Glomerular visceral epithelial cell (primary cell): ENCODE results near the gene PAPPA.

Source experiments
- DNase-seq: peaks from one replicate; pipeline ENCODE4 v3.0.0-alpha.2; 2016; ENCODE audit errors: extremely low spot score

PAPPA gene

DNA sequence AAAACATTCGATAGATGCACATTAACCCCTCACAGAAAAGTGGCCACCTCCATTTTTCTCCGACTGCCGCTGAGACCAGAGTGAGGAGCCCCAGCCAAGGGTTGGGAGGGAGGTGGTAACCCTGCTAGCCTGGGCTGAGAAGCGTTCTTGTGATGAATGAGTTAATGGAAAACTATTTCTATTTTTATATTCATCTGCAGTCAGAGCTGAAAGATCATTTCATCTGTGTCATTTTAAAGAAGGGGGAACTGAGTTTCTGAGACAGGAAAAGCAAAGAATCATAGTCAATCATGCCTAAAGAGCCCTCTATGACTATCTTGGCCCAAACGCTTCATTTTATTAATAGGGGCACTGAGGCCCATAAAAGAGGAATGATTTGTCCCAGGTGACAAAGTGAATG, 229.5 kb downstream of the PAPPA start:
- peak; percentile 7 for DNase-seq

DNA sequence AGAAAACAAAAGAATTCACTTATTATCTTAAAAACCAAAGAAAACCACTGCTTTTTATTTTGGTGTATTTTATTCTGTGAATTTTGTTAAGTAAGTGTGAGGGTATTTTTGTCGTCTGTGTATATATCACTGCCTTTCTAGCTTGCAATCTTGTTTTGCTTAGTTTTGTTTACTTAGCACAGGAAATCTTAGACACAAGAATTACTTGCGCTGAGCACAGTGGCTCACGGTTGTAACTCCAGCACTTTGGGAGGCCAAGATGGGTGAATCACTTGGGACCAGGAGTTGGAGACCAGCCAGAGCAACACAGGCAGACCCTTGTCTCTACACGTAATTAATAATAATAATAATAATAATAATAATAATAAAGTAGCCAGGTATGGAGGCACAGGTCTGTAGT, 230.3 kb downstream of the PAPPA start:
- DNase-seq = no peak

GRCh38 chr9:116387934-116388698, 234.5 kb downstream of the PAPPA start:
- peak; percentile 94 for DNase-seq

DNA sequence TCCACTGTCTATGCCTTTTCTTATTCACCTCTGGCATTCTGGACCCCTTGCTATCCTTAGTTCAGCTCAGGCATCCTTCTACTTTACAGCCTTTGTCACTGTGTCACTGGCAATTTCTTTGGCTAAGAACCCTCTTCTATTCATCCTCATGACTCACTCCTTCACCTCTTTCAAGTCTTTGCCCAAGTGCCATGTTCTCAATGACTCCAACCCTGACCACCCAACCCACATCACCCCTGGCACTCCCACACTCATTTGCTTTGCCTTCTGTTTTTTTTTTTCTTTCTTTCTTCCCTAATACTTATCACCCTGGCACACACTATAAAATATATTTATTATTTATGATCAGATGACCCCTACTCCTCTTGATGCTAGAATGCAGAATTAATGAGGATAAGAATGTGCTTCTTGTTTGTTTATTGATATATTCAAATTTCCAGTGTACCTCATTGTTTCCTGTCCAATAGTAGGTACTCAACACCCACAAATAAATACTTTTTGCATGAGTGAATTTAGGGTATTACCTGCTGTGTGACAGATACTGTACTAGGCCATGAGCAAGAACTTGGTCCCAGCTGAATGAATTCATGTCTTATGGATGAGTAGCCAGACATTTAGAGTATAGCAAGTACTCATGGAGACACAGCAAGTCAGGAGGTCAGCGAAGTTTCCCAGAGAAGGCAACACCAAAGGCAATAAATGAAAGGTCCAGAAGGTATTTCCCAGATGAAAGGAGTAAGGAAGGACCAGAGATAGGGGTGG, 236.1 kb downstream of the PAPPA start:
- peak; percentile 65 for DNase-seq

DNA sequence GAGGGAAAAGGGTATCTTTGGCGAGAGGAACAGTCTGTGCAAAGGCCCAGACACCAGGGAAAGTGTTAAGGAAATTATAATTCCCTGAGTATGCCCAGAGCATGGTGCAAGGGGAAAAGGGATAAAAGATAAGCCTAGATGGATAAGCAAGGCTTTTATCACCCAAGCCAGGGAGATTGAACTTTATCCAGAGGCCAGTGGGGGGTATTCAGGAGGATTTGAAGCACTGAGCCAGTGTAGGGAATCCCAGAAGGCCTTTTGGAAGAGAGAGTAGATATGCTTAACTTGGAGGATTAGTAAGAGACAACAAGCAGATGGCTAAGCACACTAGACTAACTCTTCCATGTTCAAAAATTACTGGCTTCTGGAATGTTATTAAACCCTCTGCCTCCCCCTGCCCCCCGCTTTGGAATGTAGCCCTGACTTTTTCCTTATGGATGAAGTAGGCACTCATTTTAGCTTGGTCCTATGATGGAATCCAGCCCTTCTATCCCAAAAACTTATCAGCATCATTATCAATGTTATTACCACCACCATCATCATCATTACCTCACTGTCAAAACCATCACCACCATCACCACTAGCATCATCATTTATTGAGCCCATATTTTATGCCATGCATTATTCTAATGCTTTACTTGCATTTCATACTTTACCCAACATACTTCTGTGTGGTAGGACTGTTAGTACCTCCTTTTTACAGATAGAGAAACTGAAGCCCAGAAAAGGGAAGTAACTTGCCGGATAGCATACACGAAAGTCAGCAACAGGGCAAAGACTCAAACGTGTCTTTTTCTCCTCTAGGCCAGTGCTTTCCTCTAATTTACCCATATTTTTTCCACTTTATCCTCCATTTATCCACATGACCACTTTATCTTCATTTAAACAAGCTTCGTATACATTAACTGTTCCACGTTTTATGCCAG, 237.0 kb downstream of the PAPPA start:
- peak; percentile 18 for DNase-seq

GRCh38 chr9:116391306-116391900, 237.8 kb downstream of the PAPPA start:
- peak; percentile 91 for DNase-seq

DNA sequence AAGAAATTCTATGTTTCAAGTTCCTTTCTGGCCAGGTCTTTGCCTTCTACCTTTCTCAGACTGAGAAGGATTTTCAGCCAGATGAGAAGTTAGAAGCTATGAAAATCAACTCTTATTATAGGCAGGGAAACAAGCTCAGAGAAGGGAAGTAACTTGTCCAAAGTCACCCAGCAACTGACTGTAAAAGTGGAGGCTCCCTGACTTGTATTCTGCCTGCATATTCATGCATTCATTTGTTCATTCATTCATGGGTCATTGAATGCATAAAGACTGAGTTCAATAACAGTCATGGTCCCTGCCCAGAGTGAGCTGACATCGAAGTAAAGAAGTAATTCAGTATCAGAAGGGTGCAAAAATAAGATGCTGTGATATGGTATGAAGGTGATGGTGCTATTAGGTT, 239.6 kb downstream of the PAPPA start:
- DNase-seq = no peak

DNA sequence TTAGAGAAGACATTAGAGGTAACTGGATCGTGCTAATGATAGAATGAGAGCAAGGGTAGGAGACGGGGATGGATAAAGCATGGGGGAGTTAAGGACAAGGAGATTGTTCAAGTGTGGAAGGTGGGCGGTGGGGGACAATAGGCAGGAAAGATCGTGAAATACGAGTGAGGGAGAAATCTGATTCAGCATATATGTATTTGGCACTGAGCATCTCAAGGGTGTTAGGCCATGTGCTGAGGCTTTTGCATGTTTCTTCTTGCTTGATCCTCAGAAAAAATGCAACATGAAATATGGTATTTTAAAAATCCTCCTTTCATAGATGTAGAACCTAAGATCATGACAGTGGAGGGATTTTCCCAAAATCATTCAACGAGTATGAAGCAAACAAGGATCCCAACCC, 240.5 kb downstream of the PAPPA start:
- DNase-seq = no peak

- no peak for DNase-seq
These were observed 241.5 kb downstream of the PAPPA start for GRCh38 chr9:116394894-116395698.

GRCh38 chr9:116395699-116396037, 242.1 kb downstream of the PAPPA start:
- no peak for DNase-seq

- no peak for DNase-seq
These were observed 249.6 kb downstream of the PAPPA start for GRCh38 chr9:116403171-116403570.

DNA sequence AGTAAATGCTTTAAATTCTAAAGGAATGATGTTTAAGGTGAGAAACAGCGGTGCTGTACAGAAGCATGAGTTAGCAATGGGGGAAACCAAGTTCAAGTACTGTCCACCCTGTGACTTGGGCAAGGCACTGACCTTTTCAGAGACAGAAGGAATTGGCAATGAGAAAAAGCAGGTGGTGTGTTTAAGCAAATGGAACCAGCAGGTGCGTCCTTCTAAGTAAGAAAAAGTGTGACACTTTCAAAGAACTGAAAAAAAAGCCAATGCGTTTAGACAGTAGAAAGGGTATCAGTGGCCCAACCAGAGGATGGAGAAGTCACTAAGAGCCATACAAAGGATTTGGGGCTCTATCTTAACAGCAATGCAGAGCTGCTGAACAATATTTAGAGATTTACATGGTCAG, 250.6 kb downstream of the PAPPA start:
- DNase-seq = no peak

- peak; percentile 64 for DNase-seq
These were observed 251.7 kb downstream of the PAPPA start for GRCh38 chr9:116405321-116405720.

GRCh38 chr9:116406469-116406868, 252.9 kb downstream of the PAPPA start:
- DNase-seq = no peak

- no peak for DNase-seq
These were observed 255.5 kb downstream of the PAPPA start for GRCh38 chr9:116409129-116409528.

DNA sequence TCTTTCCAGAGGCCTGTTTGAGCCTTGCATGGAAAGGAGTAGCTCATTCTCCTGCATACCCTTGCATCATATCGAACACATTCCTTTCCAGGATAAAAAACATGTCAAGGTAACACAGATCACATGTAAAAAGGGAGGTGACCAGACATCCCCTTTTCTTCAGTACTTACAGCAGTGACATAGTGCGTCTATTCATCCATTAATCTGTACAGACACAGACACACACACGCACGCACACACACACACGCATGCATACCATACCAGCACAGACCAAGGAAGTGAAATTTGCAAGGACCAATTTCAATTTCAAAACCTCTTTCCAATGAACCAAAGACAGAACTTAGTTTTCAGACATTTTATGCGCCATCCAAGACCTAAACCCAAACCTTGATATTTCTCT, 256.0 kb downstream of the PAPPA start:
- DNase-seq = no peak

GRCh38 chr9:116411506-116411905, 257.9 kb downstream of the PAPPA start:
- no peak for DNase-seq

GRCh38 chr9:116414374-116414773, 260.8 kb downstream of the PAPPA start:
- no peak for DNase-seq

GRCh38 chr9:116416421-116416820, 262.8 kb downstream of the PAPPA start:
- DNase-seq = no peak

DNA sequence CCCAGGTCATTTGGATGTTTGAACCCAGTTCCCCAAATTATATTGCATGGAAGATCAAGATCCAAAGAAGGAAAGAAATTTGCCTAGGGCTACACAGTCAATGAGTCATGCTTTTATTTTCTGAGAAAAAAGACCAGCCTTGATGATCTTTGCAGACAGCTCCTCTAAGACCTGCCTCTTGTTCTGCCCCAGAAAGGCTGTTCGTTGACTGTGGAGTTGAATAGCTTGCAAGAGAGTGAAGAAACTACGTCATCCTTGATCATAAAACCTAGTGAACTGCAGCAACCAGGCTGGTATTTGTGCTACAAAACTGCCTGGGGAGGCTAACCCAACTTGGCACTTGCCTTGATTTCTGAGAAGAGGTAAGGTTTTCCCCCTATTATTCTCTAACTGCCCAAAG, 263.9 kb downstream of the PAPPA start:
- peak; percentile 51 for DNase-seq

GRCh38 chr9:116419181-116419580, 265.6 kb downstream of the PAPPA start:
- no peak for DNase-seq
